ENCODE results near the gene CDC14B. TPM values are rescaled to one million over a fixed set of nuclear protein-coding genes. Genes with fewer than 3 reads are reported as not detected.

CDC14B gene
- total RNA-seq, 2 donors from 2014 or later = 5.9 to 16.4 TPM

GRCh38 chr9:96540106-96540505 is 79.5 kb downstream of the CDC14B start:
- Mint-ChIP-seq H3K36me3 (ENCODE audit: low read depth) (peaks cover 5% of the 10 kb centered on the region), H3K4me1 (no peaks in the 10 kb centered on the region), H3K27ac (no peak overlapping the region), H3K4me3 (no peak overlapping the region), H3K27me3 (no peaks in the 10 kb centered on the region)
- DNase-seq = no peak
- ATAC-seq = no peak
- no peaks in the 10 kb centered on the region for H3K9me3 ChIP-seq (ENCODE audit: control insufficient read depth, low read length, poor library complexity, severe bottlenecking)

GRCh38 chr9:96532173-96532572 is 87.5 kb downstream of the CDC14B start:
- Mint-ChIP-seq H3K27ac (no peak overlapping the region), H3K27me3 (no peaks in the 10 kb centered on the region), H3K4me3 (no peak overlapping the region), H3K36me3 (ENCODE audit: low read depth) (peaks cover 7% of the 10 kb centered on the region), H3K4me1 (no peaks in the 10 kb centered on the region)
- ATAC-seq = no peak
- H3K9me3 ChIP-seq (ENCODE audit: control insufficient read depth, low read length, poor library complexity, severe bottlenecking) = no peaks in the 10 kb centered on the region
- no peak for DNase-seq

GRCh38 chr9:96524764-96525163 is 94.9 kb downstream of the CDC14B start:
- Mint-ChIP-seq H3K27ac (no peak overlapping the region), H3K4me1 (peaks cover 4% of the 10 kb centered on the region), H3K27me3 (no peaks in the 10 kb centered on the region), H3K36me3 (ENCODE audit: low read depth) (peaks cover 6% of the 10 kb centered on the region), H3K4me3 (no peak overlapping the region)
- no peak for DNase-seq
- ATAC-seq = no peak
- H3K9me3 ChIP-seq (ENCODE audit: control insufficient read depth, low read length, poor library complexity, severe bottlenecking) = no peaks in the 10 kb centered on the region

- H3K27me3 Mint-ChIP-seq = no peaks in the 10 kb centered on the region
- peaks cover 6% of the 10 kb centered on the region for H3K36me3 Mint-ChIP-seq (ENCODE audit: low read depth)
- H3K4me1 Mint-ChIP-seq = peaks cover 4% of the 10 kb centered on the region
- DNase-seq (no peak), ATAC-seq (no peak)
- H3K9me3 ChIP-seq (ENCODE audit: control insufficient read depth, low read length, poor library complexity, severe bottlenecking) = no peaks in the 10 kb centered on the region
- no peak overlapping the region for H3K4me3 Mint-ChIP-seq
- no peak overlapping the region for H3K27ac Mint-ChIP-seq
These were observed 95.6 kb downstream of the CDC14B start for GRCh38 chr9:96524045-96524444.

GRCh38 chr9:96523374-96523773 is 96.3 kb downstream of the CDC14B start:
- Mint-ChIP-seq H3K4me1 (peaks cover 4% of the 10 kb centered on the region), H3K4me3 (no peak overlapping the region), H3K27me3 (no peaks in the 10 kb centered on the region), H3K36me3 (ENCODE audit: low read depth) (peaks cover 6% of the 10 kb centered on the region), H3K27ac (no peak overlapping the region)
- no peak for ATAC-seq
- H3K9me3 ChIP-seq (ENCODE audit: control insufficient read depth, low read length, poor library complexity, severe bottlenecking) = no peaks in the 10 kb centered on the region
- DNase-seq = no peak

- ATAC-seq (peak; percentile 50), DNase-seq (no peak)
- H3K4me1 Mint-ChIP-seq = peaks cover 4% of the 10 kb centered on the region
- no peaks in the 10 kb centered on the region for H3K9me3 ChIP-seq (ENCODE audit: control insufficient read depth, low read length, poor library complexity, severe bottlenecking)
- H3K27ac Mint-ChIP-seq = no peak overlapping the region
- H3K36me3 Mint-ChIP-seq (ENCODE audit: low read depth) = peaks cover 3% of the 10 kb centered on the region
- H3K4me3 Mint-ChIP-seq = no peak overlapping the region
- H3K27me3 Mint-ChIP-seq = no peaks in the 10 kb centered on the region
These were observed 97.3 kb downstream of the CDC14B start for GRCh38 chr9:96522366-96522765.

- Mint-ChIP-seq H3K27me3 (no peaks in the 10 kb centered on the region), H3K4me1 (peaks cover 9% of the 10 kb centered on the region), H3K36me3 (ENCODE audit: low read depth) (peaks cover 3% of the 10 kb centered on the region), H3K27ac (no peak overlapping the region), H3K4me3 (no peak overlapping the region)
- DNase-seq (no peak), ATAC-seq (no peak)
- no peaks in the 10 kb centered on the region for H3K9me3 ChIP-seq (ENCODE audit: control insufficient read depth, low read length, poor library complexity, severe bottlenecking)
These were observed 99.9 kb downstream of the CDC14B start for GRCh38 chr9:96519787-96520186.

GRCh38 chr9:96519095-96519494 is 100.5 kb downstream of the CDC14B start:
- Mint-ChIP-seq H3K27me3 (no peaks in the 10 kb centered on the region), H3K4me3 (no peak overlapping the region), H3K36me3 (ENCODE audit: low read depth) (peaks cover 2% of the 10 kb centered on the region), H3K27ac (no peak overlapping the region), H3K4me1 (peaks cover 9% of the 10 kb centered on the region)
- ATAC-seq = no peak
- no peaks in the 10 kb centered on the region for H3K9me3 ChIP-seq (ENCODE audit: control insufficient read depth, low read length, poor library complexity, severe bottlenecking)
- no peak for DNase-seq

- no peak for DNase-seq
- H3K4me1 Mint-ChIP-seq = peaks cover 5% of the 10 kb centered on the region
- no peak for ATAC-seq
- H3K27me3 Mint-ChIP-seq = no peaks in the 10 kb centered on the region
- no peak overlapping the region for H3K4me3 Mint-ChIP-seq
- no peaks in the 10 kb centered on the region for H3K9me3 ChIP-seq (ENCODE audit: control insufficient read depth, low read length, poor library complexity, severe bottlenecking)
- peaks cover 2% of the 10 kb centered on the region for H3K36me3 Mint-ChIP-seq (ENCODE audit: low read depth)
- no peak overlapping the region for H3K27ac Mint-ChIP-seq
These were observed 103.8 kb downstream of the CDC14B start for GRCh38 chr9:96515621-96516470.

- no peak overlapping the region for H3K27ac Mint-ChIP-seq
- no peak overlapping the region for H3K4me3 Mint-ChIP-seq
These were observed 104.9 kb downstream of the CDC14B start for GRCh38 chr9:96514800-96515158.

GRCh38 chr9:96514108-96514799 is 105.4 kb downstream of the CDC14B start:
- Mint-ChIP-seq H3K4me3 (no peak overlapping the region), H3K27me3 (no peaks in the 10 kb centered on the region), H3K27ac (no peak overlapping the region)

More at GRCh38 chr9:96514800-96515158, 104.9 kb downstream of the CDC14B start:
- H3K9me3 ChIP-seq (ENCODE audit: control insufficient read depth, low read length, poor library complexity, severe bottlenecking) = no peaks in the 10 kb centered on the region
- ATAC-seq (no peak), DNase-seq (no peak)
- Mint-ChIP-seq H3K27me3 (no peaks in the 10 kb centered on the region), H3K36me3 (ENCODE audit: low read depth) (peaks cover 2% of the 10 kb centered on the region), H3K4me1 (peaks cover 5% of the 10 kb centered on the region)

GRCh38 chr9:96513622-96514021 is 106.0 kb downstream of the CDC14B start:
- H3K9me3 ChIP-seq (ENCODE audit: control insufficient read depth, low read length, poor library complexity, severe bottlenecking) = no peaks in the 10 kb centered on the region
- Mint-ChIP-seq H3K4me3 (no peak overlapping the region), H3K4me1 (peaks cover 5% of the 10 kb centered on the region), H3K27ac (no peak overlapping the region), H3K27me3 (no peaks in the 10 kb centered on the region), H3K36me3 (ENCODE audit: low read depth) (peaks cover 2% of the 10 kb centered on the region)
- DNase-seq (no peak), ATAC-seq (no peak)

More at GRCh38 chr9:96514108-96514799, 105.4 kb downstream of the CDC14B start:
- Mint-ChIP-seq H3K36me3 (ENCODE audit: low read depth) (peaks cover 2% of the 10 kb centered on the region), H3K4me1 (peaks cover 5% of the 10 kb centered on the region)
- DNase-seq (no peak), ATAC-seq (no peak)
- H3K9me3 ChIP-seq (ENCODE audit: control insufficient read depth, low read length, poor library complexity, severe bottlenecking) = no peaks in the 10 kb centered on the region

GRCh38 chr9:96512240-96512639 is 107.4 kb downstream of the CDC14B start:
- Mint-ChIP-seq H3K27ac (no peak overlapping the region), H3K4me3 (no peak overlapping the region), H3K27me3 (no peaks in the 10 kb centered on the region), H3K4me1 (peaks cover 5% of the 10 kb centered on the region), H3K36me3 (ENCODE audit: low read depth) (peaks cover 2% of the 10 kb centered on the region)
- DNase-seq (no peak), ATAC-seq (no peak)
- no peaks in the 10 kb centered on the region for H3K9me3 ChIP-seq (ENCODE audit: control insufficient read depth, low read length, poor library complexity, severe bottlenecking)

Measured in T-helper 17 cell (primary cell).